NCI-H82 treated with DMSO at 0.1 percent for 48 hours (cell line): ENCODE measurements around the gene CX3CR1.
A peak's percentile ranks its signal among the peaks of the same experiment; 100 is the strongest.
"Not testable (repeated sequence)": the region's sequence is repeated elsewhere in the genome, so short reads cannot be mapped to it uniquely, and the experiment has no call there.

Experiments used
- DNase-seq: peaks from one replicate; lab custom pipeline; 2025; ENCODE audit not compliant: unreplicated experiment; lab: John Stamatoyannopoulos, UW

The CX3CR1 gene

DNA sequence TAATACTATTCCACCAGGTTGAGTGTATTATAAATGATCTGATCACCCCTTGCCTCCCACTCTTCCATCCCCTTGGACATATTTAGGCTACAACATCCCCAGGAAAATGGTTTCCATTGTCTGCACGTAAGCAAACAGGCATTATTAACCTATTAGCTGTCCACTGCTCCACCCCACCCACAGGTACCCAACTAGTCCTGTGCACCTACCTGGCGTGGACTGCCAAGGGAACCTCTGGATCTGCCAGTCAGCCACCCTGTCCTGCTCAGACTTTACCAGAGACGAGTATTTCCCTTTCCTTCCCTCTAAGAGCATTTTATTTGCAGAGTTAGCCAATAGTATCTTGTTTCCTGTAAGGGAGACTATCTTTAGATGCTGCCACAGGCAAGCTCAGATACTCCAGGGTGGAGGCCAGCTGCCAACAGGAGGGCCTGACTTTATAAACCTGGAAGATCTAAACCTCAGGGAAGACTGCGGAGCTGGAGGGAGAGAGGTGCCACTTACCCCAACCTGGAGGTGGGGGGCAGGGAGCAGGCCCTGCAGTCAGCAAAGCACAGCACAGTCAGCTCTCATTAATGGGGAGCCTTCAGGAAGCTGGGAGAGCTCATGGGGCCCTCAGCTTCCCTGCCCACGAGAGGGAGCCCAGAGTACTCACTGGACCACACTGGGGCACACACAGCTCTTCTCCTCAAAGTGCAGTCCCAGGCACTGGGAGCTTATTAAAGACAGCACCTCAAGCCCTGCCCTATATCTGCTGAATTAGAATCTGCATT lies at the start of gene CX3CR1:
Gene CX3CR1 (minus strand): TSS at position 292 of the 773 bp plus-strand sequence. CDS start 13,527 bp downstream, outside the sequence.
- DNase-seq: no peak

- no peak for DNase-seq
Observed at GRCh38 chr3:39329493-39329892, 49.7 kb upstream of the CX3CR1 start, which contains the start of gene CCR8. Gene CCR8, plus strand, starts transcription at chr3:39329709. Its CDS starts 2,623 bp downstream, at chr3:39332332.

DNA sequence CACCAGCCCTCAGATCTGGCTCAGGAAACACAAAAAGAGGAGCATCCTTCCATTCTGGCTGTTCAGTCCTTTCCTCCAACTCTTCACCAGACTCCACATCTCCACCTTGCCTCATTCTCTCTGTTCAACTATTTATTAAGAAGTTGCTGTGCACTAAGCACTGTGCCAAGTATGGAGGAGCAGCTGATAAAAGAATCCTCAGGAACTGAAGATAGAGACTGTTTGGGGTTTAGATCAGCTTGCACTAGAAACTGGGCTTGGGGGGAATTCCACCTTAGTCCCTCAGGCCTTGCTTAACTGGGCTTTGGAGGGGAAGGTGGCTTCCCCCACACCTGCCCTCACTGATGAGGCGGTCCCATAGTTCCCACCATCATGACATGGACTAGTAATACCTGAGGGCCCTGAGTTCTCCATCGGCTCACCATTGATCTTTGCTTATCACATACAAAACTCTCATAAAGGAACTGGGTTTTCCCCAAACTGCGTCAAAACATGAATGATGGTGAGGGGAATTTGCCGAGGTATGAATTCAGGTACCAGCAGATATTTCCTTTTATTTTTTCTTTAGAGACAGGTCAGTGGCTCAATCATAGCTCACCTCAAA lies 48.0 kb upstream of the CX3CR1 start:
- no peak for DNase-seq

- peak; percentile 72 for DNase-seq
Observed at GRCh38 chr3:39327053-39327745, 47.4 kb upstream of the CX3CR1 start.

DNA sequence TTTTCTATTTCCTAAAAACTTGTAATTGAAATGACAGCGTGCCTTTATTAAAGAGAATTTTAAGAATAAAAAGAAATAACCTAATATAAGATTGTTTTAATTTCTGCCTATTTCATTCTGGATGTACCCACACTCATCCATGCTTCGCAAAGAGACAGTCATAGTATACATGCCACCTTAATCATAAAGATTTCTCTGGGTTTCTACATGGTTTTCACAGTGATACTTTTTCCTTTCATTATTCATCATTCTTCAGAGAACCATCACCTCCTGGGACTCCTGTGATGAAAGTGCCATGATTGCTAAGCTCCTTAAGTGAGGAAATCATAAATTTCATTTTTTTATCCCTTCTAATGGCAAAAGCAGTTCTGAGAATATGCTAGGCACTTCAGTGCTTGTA lies 45.4 kb upstream of the CX3CR1 start:
- no peak for DNase-seq

- DNase-seq: no peak
Observed at GRCh38 chr3:39323494-39323893, 43.7 kb upstream of the CX3CR1 start.

- DNase-seq: no peak
Observed at GRCh38 chr3:39322936-39323335, 43.1 kb upstream of the CX3CR1 start.

- DNase-seq: not testable (repeated sequence)
Observed at GRCh38 chr3:39322209-39322715, 42.4 kb upstream of the CX3CR1 start.

- DNase-seq: not testable (repeated sequence)
Observed at GRCh38 chr3:39321574-39321983, 41.7 kb upstream of the CX3CR1 start.

DNA sequence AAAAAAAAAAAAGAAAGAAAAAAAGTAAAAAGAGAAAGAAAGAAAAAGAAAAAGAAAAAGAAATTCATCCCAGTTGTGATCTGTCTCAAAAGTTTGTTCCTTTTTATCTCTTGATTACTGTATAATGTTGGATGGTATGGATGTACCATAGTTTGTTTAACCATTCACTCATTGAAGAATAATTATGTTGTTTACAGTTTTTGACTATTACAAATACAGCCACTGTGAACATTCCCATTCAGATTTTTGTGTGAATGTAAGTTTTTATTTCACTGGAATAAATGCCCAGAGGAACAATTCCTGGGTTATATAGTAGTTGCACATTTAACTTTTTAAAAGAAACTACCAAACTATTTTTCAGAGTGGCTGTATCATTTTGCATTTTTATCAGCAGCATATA lies 39.4 kb upstream of the CX3CR1 start:
- DNase-seq: no peak

GRCh38 chr3:39318301-39318700 lies 38.5 kb upstream of the CX3CR1 start:
- DNase-seq: no peak

DNA sequence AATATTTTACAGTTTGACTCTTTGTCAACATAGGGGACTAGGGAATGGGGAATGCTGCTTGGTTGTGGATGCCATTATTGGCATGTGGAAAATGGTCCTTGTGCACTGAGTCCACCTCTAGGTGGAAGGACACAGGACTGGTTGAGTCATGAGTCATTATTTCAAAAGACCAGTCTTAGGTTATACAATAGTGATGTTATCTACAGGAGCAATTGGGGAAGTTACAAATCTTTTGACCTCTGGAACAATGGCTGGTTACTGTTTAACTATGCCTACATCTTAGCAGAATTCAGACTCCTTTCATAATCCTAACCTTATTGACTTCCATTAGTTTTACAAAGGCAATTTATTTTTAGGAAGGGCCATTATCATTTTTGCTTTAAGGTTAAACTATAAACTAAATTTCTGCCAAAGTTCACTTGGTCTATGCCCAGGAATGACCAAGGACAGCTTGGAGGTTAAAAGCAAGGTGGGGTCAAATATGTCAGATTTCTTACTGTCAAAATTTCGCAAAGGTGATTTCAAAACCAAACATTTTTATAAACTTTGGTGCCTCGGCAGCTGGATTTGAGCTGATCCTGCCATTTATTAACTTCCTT lies 37.8 kb upstream of the CX3CR1 start:
- no peak for DNase-seq

DNA sequence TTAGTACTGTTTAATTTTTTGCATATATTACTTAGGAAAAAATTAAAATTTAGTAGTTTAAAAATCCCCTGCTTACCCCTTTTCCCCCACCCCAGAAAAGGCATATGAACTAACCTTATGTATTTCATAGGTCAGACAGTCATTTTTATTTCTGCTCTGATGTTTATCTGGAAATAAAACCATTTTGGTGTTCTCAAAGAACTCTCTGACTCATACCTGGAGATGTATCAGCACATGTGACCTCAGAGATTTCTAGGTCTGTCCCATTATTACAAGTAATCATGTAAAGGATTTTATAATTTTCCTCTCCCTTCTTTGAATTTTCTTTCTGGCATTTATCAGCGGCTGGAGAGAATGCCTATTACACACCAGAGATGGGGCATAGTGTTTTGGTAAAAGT lies 35.6 kb upstream of the CX3CR1 start:
- DNase-seq: no peak

- no peak for DNase-seq
Observed at GRCh38 chr3:39313289-39313688, 33.5 kb upstream of the CX3CR1 start.

DNA sequence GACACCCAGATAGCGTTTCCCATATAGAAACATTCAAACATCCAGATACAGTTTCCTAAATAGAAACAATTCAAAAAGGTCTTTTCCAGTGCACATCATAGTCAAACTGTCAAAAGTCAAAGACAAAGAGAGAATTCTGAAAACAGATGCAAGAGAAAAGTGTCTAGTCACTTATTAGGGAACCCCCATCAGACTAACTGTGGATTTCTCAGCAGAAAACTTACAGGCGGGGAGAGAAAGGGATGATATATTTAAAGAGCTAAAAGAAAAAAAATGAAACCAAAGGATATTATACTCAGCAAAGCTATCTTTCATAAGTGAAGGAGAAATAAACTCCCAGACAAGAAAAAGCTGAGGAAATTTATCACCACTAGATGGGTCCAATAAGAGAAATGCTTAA lies 22.3 kb upstream of the CX3CR1 start:
- DNase-seq: no peak

- no peak for DNase-seq
Observed at GRCh38 chr3:39299279-39299678, 19.4 kb upstream of the CX3CR1 start.

GRCh38 chr3:39296197-39297077 lies 16.6 kb upstream of the CX3CR1 start:
- no peak for DNase-seq

GRCh38 chr3:39295184-39295775 lies 15.4 kb upstream of the CX3CR1 start:
- DNase-seq: no peak

DNA sequence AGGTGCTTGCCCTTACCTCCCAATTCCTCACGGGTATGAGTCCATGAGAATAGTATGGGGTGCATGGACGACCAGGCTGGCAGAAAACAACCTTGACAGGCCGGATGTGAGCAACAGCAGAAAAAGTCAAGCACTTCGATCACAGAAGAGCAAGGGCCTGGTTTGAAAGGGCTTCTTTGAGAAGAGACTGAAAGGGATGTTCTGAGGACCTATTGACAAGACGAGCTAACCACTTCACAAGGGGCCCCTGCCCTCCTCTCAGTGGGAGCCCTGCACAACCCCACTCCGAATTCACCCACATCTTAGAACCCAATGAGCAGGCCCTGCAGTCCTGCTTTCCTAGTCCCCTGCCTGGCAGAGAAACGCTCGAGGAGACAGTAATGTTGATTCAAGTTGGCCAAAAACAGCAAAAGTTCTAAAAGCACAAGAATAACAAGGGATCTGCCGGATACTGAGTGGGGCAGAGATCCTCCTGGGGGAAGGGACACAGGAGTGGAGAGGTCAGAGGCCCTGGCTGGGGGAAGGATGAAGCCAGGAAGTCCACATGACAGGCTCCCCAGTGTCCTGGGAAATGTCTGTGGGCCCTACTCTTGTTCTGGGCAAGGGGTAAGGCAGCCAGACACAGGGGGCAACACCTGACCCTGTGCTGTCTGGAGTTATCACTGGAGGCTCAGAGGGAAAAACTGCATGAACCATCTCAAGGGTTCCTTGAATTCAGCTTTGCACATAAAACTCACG lies 14.8 kb upstream of the CX3CR1 start:
- DNase-seq: no peak
